Activated gamma-delta T cell (primary cell): ENCODE data around the gene PEX16.

Source experiments
- DNase-seq: peaks from one replicate; lab custom pipeline; 2025; lab: John Stamatoyannopoulos, UW

PEX16 gene

DNA sequence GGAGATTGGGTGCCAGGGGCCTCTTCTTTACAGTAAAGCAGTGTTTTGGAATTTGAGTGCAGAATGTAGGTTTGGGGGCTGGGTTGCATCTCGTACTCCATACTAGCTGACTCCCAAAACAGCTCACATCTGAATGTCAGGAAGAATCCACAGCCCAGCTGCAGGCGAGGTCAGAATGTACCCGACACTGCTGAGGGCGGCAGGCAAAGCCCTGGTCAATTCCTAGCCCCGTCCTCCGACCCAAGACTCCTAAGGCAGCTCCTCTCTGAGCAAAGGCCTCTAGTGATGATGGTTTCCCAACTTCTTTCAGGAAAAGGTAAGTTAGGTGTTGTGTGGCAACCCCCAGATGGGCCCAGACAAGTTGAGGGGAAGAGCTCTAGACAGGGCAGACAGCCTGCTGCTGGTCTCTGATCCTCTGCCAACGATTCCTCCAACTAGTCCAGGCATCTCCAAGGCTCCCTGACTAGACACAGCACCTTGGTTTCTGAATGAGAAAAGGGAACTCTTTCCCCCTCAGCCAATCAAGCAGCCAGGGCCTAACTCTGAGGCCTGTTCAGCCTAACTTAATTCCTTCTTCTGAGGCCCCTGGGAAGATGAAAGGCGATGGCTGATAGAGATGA is 13.4 kb upstream of the PEX16 start:
- DNase-seq = no peak

DNA sequence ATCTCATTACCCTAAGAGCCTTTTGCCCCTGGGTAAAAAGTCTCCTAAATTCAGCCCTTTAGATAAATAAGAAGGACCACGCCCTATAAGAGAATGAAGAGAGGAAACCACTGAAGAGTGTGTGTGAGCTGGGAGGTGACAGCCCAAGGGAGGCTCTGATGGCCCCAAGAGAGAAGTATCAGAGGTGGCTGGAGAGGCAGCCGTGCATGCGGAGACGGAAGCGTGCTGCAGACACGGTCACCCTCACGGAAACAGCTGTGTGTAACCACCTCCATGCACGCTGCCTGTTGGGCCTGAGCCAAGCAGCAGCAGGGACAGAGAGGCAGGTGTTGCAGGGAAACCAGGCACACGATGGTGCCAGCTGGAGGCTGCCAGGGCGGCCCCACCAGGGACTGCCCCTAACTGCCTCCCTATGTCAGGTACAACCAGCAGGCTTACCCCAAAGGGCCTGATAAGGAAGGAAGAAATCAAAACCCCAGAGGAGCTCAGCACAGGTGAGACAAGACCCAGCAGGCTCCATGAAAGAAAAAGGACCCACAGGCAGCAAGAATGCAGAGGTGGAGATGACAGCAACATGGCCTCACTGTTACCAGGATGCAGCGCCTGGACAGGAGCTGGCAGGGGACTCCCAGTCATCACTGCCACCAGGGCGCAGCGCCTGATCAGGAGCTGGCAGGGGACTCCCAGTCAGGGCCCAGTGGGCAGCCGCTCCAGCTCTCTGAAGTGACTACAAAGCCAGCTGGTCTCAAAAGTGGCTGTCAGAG is 12.5 kb upstream of the PEX16 start:
- DNase-seq = peak; percentile 25

DNA sequence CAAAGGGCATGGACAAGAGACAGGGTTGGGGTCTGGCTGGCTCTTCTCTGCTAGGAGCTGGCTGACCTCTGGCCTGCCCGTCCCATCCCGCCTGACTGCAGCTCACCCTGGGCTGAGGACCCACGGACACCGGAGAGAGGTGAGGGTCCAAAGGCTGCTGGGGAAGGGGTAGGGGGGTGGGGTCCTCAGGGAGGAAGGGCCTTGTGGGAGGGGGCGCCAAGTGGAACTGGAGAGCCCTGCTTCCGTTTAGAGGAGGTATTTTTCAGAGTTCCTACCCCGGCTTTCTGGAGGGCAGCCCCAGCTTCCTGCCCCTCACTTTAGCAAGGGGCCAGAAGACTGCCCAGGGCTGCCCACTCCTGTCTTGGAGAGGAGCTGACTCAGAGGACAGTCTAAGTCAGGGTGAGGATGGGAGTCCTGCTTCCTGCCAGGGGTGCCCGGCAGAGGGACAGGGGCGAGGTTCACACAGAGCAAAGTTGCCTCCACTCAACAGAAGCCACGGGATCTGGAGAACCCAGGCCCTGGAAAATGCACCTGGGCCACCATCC is 11.9 kb upstream of the PEX16 start:
- DNase-seq = no peak

GRCh38 chr11:45928535-45929215 is 11.0 kb upstream of the PEX16 start:
- DNase-seq = no peak

GRCh38 chr11:45927684-45928413 is 10.2 kb upstream of the PEX16 start:
- DNase-seq = no peak

DNA sequence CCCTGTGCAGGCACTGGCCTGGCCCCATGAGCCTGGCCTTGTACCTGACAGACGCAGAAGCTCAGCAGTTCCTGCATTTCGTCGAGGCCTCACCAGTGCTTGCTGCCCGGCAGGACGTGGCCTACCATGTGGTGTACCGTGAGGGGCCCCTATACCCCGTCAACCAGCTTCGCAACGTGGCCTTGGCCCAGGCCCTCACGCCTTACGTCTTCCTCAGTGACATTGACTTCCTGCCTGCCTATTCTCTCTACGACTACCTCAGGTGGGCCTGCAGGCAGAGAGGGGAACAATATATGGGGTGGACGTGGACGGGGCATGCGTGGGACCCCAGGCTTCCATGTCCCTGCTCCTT is 9.6 kb upstream of the PEX16 start:
- DNase-seq = no peak

DNA sequence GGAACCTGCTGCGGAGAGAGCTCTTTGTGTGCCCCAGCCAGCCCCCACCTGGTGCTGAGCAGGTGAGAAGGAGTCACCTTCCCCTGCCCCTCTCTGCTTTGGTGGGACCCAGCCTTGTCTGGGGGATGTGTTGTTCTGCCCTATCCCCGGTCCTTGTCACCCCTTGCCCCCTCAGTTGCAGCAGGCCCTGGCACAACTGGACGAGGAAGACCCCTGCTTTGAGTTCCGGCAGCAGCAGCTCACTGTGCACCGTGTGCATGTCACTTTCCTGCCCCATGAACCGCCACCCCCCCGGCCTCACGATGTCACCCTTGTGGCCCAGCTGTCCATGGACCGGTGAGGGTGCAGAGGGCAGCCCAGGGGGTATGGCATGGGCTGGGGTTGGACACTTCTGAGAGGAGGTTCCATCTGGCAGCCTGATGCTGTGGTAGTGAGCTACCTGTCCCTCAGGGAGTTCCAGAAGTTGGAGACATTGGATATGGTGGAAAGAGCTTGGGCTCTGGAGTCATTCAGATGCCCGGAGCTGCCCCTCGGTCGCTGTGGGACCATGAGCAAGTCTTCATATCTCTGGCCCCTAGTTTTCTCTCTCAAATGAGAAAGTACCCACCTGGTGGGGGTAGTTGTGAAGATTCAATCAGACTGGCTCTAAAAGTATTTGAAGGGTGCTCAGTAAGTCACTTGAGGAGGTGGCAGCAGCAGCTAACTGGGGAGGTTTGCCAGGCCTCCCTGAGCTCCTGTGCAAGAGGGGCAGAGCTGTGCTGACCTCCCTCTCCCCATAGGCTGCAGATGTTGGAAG is 9.1 kb upstream of the PEX16 start:
- DNase-seq = no peak

GRCh38 chr11:45926001-45926401 is 8.3 kb upstream of the PEX16 start:
- no peak for DNase-seq

DNA sequence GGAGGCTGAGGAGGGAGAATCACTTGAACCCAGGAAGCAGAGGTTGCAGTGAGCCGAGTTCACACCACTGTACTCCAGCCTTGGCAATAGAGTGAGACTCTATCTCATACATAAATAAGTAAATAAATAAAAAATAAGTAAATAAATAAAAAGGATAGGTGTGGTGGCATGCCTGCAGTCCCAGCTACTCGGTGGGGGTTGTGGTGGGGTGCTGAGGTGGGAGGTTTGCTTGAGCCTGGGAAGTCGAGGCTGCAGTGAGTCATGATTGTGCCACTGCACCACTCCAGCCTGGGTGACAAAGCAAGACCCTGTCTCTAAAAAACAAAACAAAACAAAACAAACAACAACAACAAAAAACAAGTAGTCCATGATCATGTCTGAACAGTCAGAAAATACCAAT is 7.9 kb upstream of the PEX16 start:
- DNase-seq = no peak

- DNase-seq = no peak
Measured at GRCh38 chr11:45924927-45925326, 7.2 kb upstream of the PEX16 start.

DNA sequence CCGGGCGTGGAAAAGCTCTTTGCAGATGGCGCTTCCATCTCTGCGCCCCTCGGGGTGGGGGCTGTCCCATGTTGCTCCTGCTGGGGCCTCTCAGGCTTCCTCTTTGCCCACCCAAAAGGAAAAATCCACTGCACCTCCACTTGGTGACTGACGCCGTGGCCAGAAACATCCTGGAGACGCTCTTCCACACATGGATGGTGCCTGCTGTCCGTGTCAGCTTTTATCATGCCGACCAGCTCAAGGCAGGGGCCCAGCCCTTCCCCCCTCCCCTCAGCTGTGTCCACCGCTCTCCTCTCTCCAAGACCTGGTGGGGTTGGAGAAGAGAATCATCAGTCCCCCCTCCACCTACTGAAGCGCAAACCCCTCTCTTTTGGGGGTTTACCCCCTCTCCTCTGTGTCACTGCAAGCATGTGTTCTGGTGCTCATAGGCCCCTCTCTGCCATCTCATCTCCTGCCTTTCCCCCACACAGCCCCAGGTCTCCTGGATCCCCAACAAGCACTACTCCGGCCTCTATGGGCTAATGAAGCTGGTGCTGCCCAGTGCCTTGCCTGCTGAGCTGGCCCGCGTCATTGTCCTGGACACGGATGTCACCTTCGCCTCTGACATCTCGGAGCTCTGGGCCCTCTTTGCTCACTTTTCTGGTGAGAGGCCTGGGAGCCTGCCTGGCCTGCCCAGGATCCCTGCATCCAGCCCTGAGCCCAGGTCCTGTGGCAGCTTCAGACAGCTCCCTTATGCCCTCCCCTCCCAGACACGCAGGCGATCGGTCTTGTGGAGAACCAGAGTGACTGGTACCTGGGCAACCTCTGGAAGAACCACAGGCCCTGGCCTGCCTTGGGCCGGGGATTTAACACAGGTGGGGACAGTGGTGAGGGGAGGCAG is 6.6 kb upstream of the PEX16 start:
- DNase-seq = no peak

GRCh38 chr11:45922425-45923082 is 4.9 kb upstream of the PEX16 start, which contains the start of gene LARGE2:
LARGE2 (plus strand) TSS chr11:45922656; CDS start chr11:45922883, 227 bp downstream.
- peak; percentile 32 for DNase-seq

DNA sequence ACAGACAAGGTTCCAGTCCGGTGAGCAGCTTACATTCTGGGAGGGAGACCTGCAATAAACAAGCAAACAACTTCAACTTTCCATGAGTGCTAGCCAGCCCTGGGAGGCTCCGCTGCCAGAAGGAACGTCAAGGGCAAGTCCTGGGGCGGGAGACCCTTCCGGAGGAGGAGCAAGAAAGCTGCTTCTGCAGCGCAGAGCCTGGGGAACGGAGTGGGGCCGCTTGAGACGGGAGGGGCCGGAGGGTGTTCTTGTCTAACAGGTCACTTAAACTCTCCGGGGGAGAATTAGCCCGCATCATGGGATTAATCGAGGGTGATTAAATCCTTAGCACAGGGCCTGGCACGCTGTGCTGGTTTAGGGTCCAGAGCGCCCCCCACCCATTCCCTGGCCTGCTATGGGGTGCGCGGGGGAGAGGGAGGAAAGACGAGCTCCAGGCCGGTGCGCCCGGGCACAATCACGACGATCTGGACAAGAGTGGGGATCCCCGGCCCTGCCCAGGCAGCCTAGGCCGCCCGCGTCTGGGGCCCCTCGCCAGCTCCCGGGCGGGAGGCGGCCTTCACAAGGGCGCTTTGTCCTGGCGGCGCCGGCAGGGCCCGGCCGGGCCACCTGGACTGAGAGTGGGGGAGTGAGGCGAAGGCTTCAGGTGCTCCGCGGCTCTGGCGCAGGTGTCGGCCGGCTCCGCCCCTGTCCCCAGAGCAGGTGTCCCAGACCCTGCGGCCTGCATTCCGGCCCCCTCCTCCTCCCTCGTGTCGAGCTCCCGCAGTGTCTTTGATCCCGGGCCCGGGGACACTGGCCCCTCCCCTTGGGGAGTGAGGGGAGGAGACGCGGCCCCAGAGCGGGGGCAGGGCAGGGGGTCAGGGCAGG is 4.1 kb upstream of the PEX16 start:
- DNase-seq = peak; percentile 21

GRCh38 chr11:45920531-45921477 is 3.1 kb upstream of the PEX16 start:
- no peak for DNase-seq

- DNase-seq = no peak
Measured at GRCh38 chr11:45919806-45920530, 2.3 kb upstream of the PEX16 start.

- no peak for DNase-seq
Measured at GRCh38 chr11:45918962-45919675, 1.4 kb upstream of the PEX16 start.
